ENCODE measurements around the gene THPO.

DNA sequence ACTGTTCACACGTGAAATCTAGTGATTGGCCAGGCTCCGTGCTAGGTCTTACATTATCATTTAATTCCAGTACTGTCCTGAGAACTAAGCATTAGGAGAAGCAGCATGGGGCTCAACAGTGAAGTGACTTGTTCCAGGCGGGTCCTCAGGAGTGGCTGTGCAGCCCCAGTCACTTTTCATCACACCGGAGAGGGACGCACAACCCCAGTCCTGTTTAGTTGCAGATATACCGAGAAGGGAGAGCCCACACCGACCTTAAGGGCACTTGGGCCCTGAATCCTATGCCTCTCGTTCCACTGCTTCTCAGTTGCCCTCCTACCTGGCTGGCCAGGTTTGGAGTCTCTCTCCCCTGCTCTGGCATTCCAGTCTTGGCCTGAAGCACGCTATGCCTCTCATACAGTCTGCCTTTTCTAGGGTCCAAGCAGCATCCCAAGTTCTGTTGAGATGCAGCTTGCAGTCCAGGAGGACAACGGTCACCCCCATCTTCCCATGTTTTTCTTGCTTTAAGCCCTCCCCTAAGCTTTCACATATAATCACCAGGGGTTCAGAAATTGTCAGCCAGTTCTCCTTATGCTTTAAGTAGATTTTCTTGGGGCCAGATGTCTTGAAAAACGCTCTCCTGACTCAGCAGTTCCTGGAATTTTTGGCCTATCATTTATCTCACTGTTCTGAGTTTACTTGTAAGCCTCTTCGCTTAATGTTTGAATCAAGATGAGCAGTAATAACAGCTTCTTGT, 30.5 kb downstream of the THPO start:
- TF ChIP-seq, protein P1, sequence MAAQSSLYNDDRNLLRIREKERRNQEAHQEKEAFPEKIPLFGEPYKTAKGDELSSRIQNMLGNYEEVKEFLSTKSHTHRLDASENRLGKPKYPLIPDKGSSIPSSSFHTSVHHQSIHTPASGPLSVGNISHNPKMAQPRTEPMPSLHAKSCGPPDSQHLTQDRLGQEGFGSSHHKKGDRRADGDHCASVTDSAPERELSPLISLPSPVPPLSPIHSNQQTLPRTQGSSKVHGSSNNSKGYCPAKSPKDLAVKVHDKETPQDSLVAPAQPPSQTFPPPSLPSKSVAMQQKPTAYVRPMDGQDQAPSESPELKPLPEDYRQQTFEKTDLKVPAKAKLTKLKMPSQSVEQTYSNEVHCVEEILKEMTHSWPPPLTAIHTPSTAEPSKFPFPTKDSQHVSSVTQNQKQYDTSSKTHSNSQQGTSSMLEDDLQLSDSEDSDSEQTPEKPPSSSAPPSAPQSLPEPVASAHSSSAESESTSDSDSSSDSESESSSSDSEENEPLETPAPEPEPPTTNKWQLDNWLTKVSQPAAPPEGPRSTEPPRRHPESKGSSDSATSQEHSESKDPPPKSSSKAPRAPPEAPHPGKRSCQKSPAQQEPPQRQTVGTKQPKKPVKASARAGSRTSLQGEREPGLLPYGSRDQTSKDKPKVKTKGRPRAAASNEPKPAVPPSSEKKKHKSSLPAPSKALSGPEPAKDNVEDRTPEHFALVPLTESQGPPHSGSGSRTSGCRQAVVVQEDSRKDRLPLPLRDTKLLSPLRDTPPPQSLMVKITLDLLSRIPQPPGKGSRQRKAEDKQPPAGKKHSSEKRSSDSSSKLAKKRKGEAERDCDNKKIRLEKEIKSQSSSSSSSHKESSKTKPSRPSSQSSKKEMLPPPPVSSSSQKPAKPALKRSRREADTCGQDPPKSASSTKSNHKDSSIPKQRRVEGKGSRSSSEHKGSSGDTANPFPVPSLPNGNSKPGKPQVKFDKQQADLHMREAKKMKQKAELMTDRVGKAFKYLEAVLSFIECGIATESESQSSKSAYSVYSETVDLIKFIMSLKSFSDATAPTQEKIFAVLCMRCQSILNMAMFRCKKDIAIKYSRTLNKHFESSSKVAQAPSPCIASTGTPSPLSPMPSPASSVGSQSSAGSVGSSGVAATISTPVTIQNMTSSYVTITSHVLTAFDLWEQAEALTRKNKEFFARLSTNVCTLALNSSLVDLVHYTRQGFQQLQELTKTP (IDR thresholded peaks at IDR 0.05; ENCODE audit: low read depth in 1 of 2, partially characterized antibody in 2 of 2): no peak
- no peak for TF ChIP-seq EZH2 (IDR thresholded peaks at IDR 0.05; ENCODE audit: borderline replicate concordance, low read depth, low read length)
- peak; percentile 29; the same call in 1 of the 2 replicates for TF ChIP-seq ZFX (CRISPR knock-in tag; IDR thresholded peaks at IDR 0.05)
- no peak for TF ChIP-seq JUNB (CRISPR knock-in tag; conservative IDR thresholded peaks at IDR 0.05)
- peak; percentile 64; the same call in 1 of the 2 replicates for TF ChIP-seq EP300 (IDR thresholded peaks at IDR 0.05; ENCODE audit: low read length)
- no peak for TF ChIP-seq FOXA1 (IDR thresholded peaks at IDR 0.05; ENCODE audit: borderline replicate concordance)
- no peak for TF ChIP-seq TBL1XR1 (IDR thresholded peaks at IDR 0.05; ENCODE audit: low read length in 2 of 2)
- TF ChIP-seq, protein P2, sequence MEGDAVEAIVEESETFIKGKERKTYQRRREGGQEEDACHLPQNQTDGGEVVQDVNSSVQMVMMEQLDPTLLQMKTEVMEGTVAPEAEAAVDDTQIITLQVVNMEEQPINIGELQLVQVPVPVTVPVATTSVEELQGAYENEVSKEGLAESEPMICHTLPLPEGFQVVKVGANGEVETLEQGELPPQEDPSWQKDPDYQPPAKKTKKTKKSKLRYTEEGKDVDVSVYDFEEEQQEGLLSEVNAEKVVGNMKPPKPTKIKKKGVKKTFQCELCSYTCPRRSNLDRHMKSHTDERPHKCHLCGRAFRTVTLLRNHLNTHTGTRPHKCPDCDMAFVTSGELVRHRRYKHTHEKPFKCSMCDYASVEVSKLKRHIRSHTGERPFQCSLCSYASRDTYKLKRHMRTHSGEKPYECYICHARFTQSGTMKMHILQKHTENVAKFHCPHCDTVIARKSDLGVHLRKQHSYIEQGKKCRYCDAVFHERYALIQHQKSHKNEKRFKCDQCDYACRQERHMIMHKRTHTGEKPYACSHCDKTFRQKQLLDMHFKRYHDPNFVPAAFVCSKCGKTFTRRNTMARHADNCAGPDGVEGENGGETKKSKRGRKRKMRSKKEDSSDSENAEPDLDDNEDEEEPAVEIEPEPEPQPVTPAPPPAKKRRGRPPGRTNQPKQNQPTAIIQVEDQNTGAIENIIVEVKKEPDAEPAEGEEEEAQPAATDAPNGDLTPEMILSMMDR (IDR thresholded peaks at IDR 0.05 in 2 of 3, conservative IDR thresholded peaks at IDR 0.05 in 1 of 3; ENCODE audit: insufficient read depth in 2 of 3, low read depth in 1 of 3, low read length in 3 of 3): no peak
- TF ChIP-seq, protein P3, sequence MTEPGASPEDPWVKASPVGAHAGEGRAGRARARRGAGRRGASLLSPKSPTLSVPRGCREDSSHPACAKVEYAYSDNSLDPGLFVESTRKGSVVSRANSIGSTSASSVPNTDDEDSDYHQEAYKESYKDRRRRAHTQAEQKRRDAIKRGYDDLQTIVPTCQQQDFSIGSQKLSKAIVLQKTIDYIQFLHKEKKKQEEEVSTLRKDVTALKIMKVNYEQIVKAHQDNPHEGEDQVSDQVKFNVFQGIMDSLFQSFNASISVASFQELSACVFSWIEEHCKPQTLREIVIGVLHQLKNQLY (CRISPR knock-in tag; conservative IDR thresholded peaks at IDR 0.05): no peak
- no peak for TF ChIP-seq ZNF282 (CRISPR knock-in tag; IDR thresholded peaks at IDR 0.05)
- TF ChIP-seq, protein P4, sequence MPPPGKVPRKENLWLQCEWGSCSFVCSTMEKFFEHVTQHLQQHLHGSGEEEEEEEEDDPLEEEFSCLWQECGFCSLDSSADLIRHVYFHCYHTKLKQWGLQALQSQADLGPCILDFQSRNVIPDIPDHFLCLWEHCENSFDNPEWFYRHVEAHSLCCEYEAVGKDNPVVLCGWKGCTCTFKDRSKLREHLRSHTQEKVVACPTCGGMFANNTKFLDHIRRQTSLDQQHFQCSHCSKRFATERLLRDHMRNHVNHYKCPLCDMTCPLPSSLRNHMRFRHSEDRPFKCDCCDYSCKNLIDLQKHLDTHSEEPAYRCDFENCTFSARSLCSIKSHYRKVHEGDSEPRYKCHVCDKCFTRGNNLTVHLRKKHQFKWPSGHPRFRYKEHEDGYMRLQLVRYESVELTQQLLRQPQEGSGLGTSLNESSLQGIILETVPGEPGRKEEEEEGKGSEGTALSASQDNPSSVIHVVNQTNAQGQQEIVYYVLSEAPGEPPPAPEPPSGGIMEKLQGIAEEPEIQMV (tag; conservative IDR thresholded peaks at IDR 0.05; ENCODE audit: low read depth): no peak
- TF ChIP-seq POLR2A (conservative IDR thresholded peaks at IDR 0.05): no peak; the same call in 1 of the 2 replicates
- TF ChIP-seq POLR2AphosphoS5 (IDR thresholded peaks at IDR 0.05; ENCODE audit: control insufficient read depth, insufficient read depth, low read depth, low read length): no peak

Measured in K562 (cell line).